HG03097 (cell line): ENCODE results near the gene PDE10A.
"Not testable (repeated sequence)": the region's sequence is repeated elsewhere in the genome, so short reads cannot be mapped to it uniquely, and the experiment has no call there.

Experiments
- ATAC-seq: cut with Tn5 transposase; IDR thresholded peaks from one replicate; pipeline ENCODE4 v1.9.1; 2021; ENCODE audit not compliant: unreplicated experiment, low FRiP score

Gene PDE10A

GRCh38 chr6:165628955-165629354, 34.1 kb downstream of the PDE10A start:
- no peak for ATAC-seq

GRCh38 chr6:165627366-165627765, 35.7 kb downstream of the PDE10A start:
- no peak for ATAC-seq

DNA sequence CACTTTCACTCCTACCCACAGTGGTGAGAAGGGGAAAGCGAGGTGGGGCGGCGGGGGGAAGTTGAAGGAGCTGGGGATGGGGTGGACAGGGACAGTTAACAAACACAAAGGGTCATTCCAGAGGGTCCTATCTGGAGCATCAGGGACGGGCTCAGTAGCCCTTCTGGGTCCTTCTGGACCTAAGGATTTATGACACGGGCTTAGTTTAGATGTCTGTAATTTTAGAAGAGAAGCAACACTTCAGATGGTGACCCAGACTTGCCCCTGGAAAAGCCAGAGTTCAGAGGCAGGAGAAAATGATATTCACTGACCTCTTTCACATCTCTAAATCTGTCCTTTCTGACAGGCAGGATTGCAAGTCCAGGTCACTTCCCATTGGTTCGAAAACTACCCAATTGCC, 36.3 kb downstream of the PDE10A start:
- no peak for ATAC-seq

- ATAC-seq = no peak
Observed at GRCh38 chr6:165624871-165625639, 38.0 kb downstream of the PDE10A start.

DNA sequence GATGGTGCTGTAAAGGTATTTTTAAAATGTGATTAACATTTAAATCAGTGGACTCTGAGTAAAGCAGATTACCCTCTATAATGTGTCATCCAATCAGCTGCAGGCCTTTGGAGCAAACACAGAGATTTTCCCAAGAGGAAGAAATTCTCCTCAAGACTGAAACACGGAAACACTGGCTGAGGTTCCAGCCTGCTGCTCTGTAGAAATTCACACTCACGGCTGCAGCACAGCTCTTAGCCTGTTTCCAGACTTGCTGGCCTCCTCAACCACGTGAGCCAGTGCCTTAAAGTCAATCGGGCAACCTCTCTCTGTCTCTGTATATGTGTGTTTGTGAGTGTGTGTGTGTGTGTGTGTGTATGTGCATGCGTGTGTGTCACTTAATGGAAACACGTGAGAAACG, 41.1 kb downstream of the PDE10A start:
- ATAC-seq = no peak

DNA sequence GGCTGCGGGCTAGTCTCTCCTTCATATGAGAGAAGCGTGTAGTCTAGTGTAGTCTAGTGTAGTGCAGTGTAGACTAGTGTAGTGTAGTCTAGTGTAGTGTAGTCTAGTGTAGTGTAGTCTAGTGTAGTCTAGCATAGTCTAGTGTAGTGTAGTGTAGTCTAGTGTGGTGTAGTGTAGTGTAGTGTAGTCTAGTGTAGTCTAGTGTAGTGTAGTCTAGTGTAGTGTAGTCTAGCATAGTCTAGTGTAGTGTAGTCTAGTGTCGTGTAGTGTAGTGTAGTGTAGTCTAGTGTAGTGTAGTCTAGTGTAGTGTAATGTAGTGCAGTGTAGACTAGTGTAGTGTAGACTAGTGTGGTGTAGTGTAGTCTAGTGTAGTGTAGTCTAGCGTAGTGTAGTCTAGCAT, 44.1 kb downstream of the PDE10A start:
- not testable (repeated sequence) for ATAC-seq

- ATAC-seq = no peak
Observed at GRCh38 chr6:165618241-165618640, 44.8 kb downstream of the PDE10A start.

DNA sequence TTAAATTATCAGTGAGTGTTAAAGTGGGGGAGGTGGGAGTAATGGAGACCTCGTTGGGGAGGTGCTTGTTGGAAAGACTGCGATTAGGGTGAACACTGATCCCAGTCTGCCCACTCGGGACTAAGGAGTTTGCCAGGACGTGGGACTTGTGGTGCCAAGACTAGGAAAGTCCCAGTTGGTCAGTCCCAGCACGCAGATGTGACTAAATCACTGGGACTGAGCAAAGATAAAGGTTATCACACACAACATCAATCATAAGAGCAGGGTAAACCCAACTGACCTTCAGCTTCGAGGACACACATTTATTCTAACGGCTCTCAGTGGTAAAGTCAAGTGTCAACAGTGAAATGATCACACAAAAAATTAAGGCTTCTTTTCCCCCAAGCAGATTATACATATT, 45.5 kb downstream of the PDE10A start:
- ATAC-seq = no peak

DNA sequence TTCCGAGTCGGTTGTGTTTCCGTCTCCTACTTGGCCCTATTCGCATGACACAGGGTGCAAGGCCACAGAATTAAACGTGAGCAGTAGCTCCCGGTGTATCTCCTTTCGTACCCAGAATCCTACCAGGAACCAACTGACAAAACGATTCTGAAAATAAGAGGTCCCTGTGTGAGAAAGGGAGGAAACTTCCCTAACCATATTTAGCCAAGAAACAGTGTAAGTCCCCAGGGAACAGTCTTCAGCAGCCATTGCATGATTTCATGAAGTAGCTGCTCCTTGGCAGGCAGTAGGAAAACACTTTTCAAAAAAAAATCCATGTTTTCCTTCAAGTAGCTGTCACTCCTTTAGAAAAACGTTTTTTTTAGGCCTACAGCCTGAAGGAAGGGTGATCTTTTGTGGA, 46.9 kb downstream of the PDE10A start:
- ATAC-seq = no peak

DNA sequence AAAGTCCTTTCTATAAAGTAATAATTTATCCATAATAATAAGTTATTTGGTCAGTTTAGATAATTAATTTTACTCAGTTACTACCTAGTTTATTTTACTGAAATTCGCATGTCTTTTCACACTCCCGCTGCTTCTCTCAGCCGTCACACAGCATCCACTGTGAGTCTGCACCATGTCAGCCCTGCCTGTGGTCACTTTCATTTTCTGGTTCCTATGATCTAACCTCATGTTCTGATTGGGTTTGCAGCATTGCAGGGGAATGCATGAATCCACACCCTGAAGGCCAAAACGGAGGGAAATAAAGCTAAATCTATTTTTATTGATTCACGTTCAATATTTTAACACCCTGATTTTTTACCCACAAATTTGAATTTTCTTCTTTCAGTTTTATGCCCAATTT, 47.4 kb downstream of the PDE10A start:
- no peak for ATAC-seq

DNA sequence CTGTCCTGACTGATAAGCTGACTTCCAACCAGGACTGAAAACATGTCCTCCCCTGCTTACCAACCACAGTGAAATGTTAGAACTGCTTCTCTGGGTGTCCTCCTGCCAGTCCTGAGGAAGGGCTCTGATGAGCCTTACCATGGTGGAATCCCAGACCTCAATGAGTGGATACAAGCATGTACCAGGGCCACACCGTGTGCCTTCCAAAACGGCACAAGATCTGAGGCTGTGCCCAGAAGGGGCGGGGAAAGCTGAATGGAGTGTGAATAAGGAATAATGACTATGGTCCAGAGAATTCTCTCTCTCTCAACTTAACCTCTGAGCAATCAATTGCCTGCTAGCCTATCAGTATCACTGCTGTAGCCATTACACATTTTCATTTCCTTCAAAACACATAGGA, 51.7 kb downstream of the PDE10A start:
- no peak for ATAC-seq

DNA sequence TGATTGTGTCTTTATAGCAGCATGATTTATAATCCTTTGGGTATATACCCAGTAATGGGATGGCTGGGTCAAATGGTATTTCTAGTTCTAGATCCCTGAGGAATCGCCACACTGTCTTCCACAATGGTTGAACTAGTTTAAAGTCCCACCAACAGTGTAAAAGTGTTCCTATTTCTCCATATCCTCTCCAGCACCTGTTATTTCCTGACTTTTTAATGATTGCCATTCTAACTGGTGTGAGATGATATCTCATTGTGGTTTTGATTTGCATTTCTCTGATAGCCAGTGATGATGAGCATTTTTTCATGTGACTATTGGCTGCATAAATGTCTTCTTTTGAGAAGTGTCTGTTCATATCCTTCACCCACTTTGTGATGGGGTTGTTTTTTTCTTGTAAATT, 54.5 kb downstream of the PDE10A start:
- not testable (repeated sequence) for ATAC-seq

GRCh38 chr6:165606740-165607008, 56.4 kb downstream of the PDE10A start:
- ATAC-seq = no peak

GRCh38 chr6:165605901-165606739, 56.9 kb downstream of the PDE10A start:
- no peak for ATAC-seq

DNA sequence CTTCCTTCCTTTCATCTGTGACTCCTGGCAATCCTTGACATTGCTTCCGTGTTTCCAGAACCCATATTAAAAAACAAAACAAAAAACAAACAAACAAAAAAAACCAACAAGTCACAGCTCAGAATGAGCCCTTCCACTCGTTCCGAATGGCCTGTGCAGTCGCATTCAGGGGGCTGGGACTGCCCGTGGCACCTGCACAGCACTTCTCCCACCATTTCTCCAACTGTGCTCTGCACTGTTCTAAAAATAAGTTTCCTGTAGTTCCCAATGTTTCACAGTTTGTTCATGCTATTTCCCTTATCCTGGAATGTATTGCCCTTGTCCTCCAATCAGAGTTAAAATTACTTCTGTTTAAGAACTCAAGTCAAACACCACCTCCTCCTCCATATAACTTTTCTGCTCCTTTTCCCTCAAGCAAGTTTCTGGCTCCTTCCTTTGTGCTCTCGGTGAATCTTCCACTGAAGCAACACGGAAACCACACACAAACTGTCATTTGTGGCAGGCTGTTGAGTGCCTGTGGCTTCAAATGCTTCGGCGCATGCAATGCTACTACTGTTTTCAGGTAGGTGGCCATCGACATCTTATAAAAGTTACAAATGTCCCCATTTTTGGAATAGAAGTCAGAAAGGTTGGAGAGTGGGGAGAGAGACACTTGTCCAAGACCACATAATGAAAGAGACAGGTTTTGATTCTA, 57.7 kb downstream of the PDE10A start:
- no peak for ATAC-seq

- no peak for ATAC-seq
Observed at GRCh38 chr6:165602291-165602690, 60.8 kb downstream of the PDE10A start.

- ATAC-seq = no peak
Observed at GRCh38 chr6:165600606-165601005, 62.4 kb downstream of the PDE10A start.

GRCh38 chr6:165599596-165600487, 63.2 kb downstream of the PDE10A start:
- no peak for ATAC-seq

- ATAC-seq = no peak
Observed at GRCh38 chr6:165599121-165599520, 63.9 kb downstream of the PDE10A start.

- ATAC-seq = no peak
Observed at GRCh38 chr6:165597821-165598220, 65.2 kb downstream of the PDE10A start.
